HL-60 (cell line): Measurements from ENCODE around the gene CACNA1D.

ENCODE experiments used
- CTCF ChIP-seq: IDR thresholded peaks from one replicate; pipeline ENCODE4 v1.5.1; 2011; ENCODE audit warnings: low read length, control low read depth, inconsistent platforms; ENCODE audit not compliant: insufficient read depth
- GABPA ChIP-seq: IDR thresholded peaks from 2 replicates; pipeline ENCODE4 v1.6.1; 2012; ENCODE audit warnings: low read depth
- TF ChIP-seq, protein P1 (sequence below): IDR thresholded peaks from 2 replicates; pipeline ENCODE4 v1.6.1; 2012; ENCODE audit warnings: low read depth; ENCODE audit not compliant: insufficient replicate concordance

GRCh38 chr3:53700441-53700840, 206.0 kb downstream of the CACNA1D start:
- TF ChIP-seq, protein P1, sequence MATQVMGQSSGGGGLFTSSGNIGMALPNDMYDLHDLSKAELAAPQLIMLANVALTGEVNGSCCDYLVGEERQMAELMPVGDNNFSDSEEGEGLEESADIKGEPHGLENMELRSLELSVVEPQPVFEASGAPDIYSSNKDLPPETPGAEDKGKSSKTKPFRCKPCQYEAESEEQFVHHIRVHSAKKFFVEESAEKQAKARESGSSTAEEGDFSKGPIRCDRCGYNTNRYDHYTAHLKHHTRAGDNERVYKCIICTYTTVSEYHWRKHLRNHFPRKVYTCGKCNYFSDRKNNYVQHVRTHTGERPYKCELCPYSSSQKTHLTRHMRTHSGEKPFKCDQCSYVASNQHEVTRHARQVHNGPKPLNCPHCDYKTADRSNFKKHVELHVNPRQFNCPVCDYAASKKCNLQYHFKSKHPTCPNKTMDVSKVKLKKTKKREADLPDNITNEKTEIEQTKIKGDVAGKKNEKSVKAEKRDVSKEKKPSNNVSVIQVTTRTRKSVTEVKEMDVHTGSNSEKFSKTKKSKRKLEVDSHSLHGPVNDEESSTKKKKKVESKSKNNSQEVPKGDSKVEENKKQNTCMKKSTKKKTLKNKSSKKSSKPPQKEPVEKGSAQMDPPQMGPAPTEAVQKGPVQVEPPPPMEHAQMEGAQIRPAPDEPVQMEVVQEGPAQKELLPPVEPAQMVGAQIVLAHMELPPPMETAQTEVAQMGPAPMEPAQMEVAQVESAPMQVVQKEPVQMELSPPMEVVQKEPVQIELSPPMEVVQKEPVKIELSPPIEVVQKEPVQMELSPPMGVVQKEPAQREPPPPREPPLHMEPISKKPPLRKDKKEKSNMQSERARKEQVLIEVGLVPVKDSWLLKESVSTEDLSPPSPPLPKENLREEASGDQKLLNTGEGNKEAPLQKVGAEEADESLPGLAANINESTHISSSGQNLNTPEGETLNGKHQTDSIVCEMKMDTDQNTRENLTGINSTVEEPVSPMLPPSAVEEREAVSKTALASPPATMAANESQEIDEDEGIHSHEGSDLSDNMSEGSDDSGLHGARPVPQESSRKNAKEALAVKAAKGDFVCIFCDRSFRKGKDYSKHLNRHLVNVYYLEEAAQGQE = no peak
- TF ChIP-seq CTCF (no peak), GABPA (no peak)
